GM12874 (cell line): ENCODE measurements around the gene ADARB1.

Experiments used
- CTCF ChIP-seq: IDR thresholded peaks from 2 replicates; pipeline ENCODE4 v1.5.1; 2011; ENCODE audit warnings: low read depth, mild to moderate bottlenecking, control low read depth, low read length, moderate library complexity; ENCODE audit not compliant: insufficient read depth

Gene ADARB1

DNA sequence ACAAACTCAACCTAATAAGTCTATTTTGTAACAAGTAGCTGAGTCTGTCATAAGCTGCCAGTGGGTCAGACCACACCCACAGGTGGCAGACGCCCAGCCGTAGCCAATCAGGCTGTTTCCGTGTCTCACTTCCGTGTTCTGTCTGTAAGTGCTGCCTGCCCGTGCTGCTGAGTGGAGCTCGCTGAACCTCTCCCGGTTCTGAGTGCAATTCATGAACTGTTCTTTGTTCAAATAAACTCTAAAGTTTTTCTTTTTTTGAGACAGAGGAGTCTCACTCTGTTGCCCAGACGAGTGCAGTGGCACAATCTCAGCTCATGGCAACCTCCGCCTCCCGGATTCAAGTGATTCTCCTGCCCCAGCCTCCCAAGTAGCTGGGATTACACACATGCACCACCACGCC is 188.2 kb downstream of the ADARB1 start:
- no peak for TF ChIP-seq CTCF

GRCh38 chr21:45263534-45263933 is 189.2 kb downstream of the ADARB1 start:
- TF ChIP-seq CTCF = no peak

DNA sequence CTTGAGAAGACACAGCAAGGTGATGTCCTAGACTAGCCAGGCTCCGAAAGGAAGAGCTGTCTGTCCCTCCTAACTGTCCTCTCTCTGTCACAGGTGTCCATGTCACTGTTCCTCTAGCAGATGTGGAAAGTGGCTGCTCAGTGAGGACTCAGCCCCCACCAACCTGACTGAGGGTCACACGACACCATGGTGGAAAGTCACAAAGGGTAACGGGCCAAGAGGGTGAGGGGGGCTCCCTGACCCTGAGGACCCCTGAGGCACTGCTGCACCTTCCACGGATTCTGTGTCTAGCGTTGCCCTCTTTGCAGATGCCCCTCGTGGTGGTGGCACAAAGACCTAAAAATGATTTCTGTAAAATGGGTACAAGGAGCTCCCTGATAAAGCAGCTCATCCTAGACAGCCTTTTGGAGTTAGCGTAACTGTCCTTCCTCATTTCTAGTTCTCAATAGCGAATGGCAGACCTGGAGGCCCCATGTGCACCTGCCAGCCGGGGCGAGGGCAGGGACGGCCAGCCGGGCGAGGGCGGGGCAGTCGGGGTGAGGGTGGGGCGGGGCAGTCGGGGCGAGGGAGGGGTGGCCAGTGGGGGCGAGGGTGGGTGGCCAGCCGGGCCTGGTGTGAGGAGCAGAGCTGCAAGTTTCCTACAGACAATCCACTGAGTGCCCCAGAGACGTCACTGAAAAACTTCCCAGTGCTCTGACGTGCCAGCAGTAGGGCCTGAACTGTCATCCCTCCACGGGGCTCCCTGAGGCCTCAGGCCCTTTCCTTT is 189.9 kb downstream of the ADARB1 start:
- TF ChIP-seq CTCF = no peak

GRCh38 chr21:45264912-45265515 is 190.6 kb downstream of the ADARB1 start:
- TF ChIP-seq CTCF = no peak

- no peak for TF ChIP-seq CTCF
Observed at GRCh38 chr21:45265721-45266517, 191.5 kb downstream of the ADARB1 start.

- TF ChIP-seq CTCF = no peak
Observed at GRCh38 chr21:45266518-45267389, 192.4 kb downstream of the ADARB1 start.
